Omental fat pad (tissue), 4 donors: Measurements from ENCODE around the gene SLBP. TPM values are rescaled to one million over a fixed set of nuclear protein-coding genes. Genes with fewer than 3 reads are reported as not detected.

Experiments
- ATAC-seq: fragments of 150-250 bp; one replicate; pipeline ENCODE4 v1.9.1; 2016; ENCODE audit warnings: mild to moderate bottlenecking, moderate library complexity; ENCODE audit not compliant: low FRiP score
- DNase-seq: peaks from one replicate; pipeline ENCODE4 v3.0.0-alpha.2; 2019; ENCODE audit warnings: low spot score
- total RNA-seq, 4 donors: library from RNA; depleted of rRNA; stranded (reverse); fragments of >200 nt; gene quantifications; one replicate each; pipeline ENCODE4 v1.1.0, GENCODE V29; 2016
- TF ChIP-seq, protein P1 (sequence below), 3 donors: fragments of 450-650 bp; IDR thresholded peaks; one replicate each; pipeline ENCODE4 v1.5.1; 2016 to 2017; ENCODE audit warnings: antibody characterized with exemption in 3 of 3, mild to moderate bottlenecking in 3 of 3, moderate library complexity in 2 of 3

SLBP gene
- total RNA-seq, 4 donors from 2014 or later, result 33.3 to 58.4 (median 40.3) TPM

DNA sequence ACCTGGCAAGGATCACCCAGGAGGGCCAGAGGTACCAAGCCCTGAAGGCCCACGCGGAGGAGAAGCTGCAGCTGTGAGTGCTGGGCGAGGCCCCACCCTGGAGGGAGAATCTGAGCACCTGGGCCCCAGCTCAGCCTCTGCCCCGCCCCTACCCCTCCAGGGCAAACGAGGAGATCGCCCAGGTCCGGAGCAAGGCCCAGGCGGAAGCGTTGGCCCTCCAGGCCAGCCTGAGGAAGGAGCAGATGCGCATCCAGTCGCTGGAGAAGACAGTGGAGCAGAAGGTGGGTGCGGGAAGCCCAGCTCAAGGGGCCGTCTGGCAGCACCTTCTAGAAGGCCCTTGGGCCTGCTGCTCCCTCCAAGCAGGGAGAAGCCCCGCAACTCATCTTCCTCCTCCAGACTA lies 32.4 kb upstream of the SLBP start:
- TF ChIP-seq, protein P1, sequence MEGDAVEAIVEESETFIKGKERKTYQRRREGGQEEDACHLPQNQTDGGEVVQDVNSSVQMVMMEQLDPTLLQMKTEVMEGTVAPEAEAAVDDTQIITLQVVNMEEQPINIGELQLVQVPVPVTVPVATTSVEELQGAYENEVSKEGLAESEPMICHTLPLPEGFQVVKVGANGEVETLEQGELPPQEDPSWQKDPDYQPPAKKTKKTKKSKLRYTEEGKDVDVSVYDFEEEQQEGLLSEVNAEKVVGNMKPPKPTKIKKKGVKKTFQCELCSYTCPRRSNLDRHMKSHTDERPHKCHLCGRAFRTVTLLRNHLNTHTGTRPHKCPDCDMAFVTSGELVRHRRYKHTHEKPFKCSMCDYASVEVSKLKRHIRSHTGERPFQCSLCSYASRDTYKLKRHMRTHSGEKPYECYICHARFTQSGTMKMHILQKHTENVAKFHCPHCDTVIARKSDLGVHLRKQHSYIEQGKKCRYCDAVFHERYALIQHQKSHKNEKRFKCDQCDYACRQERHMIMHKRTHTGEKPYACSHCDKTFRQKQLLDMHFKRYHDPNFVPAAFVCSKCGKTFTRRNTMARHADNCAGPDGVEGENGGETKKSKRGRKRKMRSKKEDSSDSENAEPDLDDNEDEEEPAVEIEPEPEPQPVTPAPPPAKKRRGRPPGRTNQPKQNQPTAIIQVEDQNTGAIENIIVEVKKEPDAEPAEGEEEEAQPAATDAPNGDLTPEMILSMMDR (IDR thresholded peaks at IDR 0.05), result no peak
- no peak for DNase-seq
- no peak for ATAC-seq

DNA sequence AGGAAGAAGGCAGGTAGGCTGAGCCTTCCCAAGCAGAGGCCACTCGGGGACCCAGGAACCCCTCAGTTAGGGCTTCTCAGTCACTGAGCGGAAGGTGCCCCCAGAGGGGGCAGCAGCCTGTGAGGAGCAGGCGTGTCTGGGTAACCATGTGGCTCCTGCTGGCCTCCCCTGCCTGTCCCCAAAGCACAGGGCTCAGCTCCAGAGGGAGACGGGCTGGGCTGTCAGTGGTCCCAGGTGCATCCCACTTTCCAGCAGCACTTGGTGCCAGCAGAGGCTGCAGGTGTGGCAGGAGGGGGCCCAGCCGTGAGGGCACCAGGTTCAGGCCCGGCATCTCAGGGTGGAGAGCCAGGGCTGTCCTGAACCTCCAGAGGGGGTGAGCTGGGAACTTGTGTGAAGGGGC lies 31.9 kb upstream of the SLBP start:
- DNase-seq (no peak), ATAC-seq (no peak)
- TF ChIP-seq, protein P1 (IDR thresholded peaks at IDR 0.05), result no peak

DNA sequence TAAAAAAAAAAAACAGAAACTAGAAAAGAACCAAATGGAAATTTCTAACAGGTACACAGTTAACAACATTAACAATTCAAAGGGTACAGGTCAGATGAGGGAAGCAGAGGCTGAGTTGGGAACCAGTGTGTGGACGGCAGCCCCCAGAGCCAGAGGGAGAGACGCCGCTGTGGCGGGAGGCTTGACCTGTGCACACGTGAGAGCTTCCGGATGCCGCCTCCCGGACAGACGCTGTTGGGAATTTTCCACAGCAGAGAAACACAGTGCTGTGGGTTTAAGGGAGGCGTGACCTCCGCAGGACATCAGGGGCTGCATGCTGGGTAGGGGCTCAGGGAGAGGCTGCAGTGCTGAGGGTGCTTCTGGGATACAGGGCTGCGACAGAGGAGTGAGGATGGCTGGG lies 31.4 kb upstream of the SLBP start:
- DNase-seq, result no peak
- TF ChIP-seq, protein P1 (IDR thresholded peaks at IDR 0.05), result no peak
- no peak for ATAC-seq

DNA sequence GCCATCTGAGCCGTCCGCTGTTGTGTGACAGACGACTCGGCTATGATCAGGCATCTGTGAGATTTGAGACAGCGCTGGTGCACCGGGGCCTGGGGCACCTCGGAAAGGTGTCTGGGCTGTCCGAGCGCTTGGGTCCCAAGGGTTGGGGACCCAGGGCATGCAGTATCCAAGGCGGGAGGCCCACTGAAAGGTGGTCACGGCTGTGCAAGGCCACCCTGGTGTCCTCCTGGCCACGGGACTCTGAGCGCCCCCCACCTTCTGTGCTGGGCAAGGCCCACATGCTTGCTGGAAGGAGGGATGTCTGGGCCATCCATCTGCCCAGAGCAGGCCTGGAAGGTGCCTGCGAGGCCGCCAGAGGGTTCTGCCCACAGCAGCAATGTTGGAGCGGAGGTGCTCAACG lies 29.1 kb upstream of the SLBP start:
- ATAC-seq (no peak), DNase-seq (no peak)
- TF ChIP-seq, protein P1 (IDR thresholded peaks at IDR 0.05), result no peak

DNA sequence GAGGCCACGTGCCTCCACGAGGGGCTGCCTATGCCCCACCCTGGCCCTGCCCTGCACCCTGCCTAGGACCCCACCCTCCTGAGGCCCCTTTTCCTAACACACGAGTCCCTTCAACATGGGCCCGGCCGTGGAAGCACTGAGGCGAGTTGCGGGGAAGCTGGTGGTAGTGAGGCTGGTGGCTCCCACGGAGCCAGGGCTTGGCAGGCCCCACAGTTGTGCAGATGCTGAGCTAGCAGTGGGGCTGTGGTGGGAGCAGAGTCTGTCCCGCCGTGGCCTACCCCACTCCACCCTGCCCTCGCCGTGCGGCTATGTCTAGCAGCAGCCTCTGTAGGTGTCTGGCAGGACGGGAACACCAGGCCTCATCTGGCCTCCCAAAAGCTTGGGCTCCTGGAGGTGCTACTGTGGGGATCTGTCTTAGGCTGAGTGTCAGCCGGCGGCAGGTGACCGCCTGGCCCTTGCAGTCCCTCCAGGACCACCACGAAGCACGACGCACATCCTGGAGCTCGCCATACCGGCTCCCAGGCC lies 28.0 kb upstream of the SLBP start:
- TF ChIP-seq, protein P1 (IDR thresholded peaks at IDR 0.05), result no peak
- DNase-seq (no peak), ATAC-seq (no peak)

DNA sequence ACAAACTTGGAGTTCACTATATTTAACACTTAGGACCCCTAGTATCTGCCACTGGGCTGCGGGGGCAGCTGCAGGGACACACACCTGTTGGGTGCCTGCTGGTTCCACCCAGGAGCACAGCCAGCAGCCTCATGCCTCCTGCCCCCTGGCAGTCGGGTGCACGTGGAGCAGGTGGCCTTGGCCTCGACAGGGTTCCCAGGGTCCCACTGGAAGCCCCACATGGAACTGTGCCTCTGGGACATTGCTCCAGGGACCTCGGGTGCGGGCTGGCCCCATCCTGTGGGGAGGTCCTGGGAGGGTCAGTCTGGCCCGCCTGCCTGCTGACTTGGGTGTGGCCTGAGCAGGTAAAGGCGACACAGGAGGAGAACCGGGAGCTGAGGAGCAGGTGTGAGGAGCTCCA lies 27.2 kb upstream of the SLBP start:
- TF ChIP-seq, protein P1 (IDR thresholded peaks at IDR 0.05), result no peak
- no peak for ATAC-seq
- no peak for DNase-seq

DNA sequence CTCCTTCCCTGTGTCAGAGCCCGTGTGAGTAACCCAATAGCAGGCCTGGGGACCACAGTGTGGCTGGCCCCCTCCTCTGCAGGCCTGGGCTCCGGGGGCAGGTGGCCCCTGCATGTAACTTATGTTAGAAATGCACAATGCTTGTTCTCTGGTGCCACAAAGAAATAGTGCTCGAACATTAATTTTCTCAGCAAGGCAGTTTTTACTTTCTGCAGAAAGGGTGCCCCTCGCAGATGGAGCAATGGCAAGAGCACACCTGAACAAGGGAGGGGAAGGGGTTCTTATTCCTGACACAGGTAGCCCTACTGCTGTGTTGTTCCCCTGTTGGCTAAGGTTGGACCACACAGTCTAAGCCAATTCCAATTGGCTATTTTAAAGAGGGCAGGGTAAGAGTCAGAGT lies 26.3 kb upstream of the SLBP start:
- no peak for ATAC-seq
- no peak for DNase-seq
- TF ChIP-seq, protein P1 (IDR thresholded peaks at IDR 0.05), result no peak
